SK-N-SH (cell line): Measurements from ENCODE around the gene EIF5B. TPM values are rescaled to one million over a fixed set of nuclear protein-coding genes. Genes with fewer than 3 reads are reported as not detected.

Experiments used
- CTCF ChIA-PET: fragments of 300-600, 350-600 bp; formaldehyde crosslinking; extraction: SDS; loops from one replicate; lab custom pipeline; 2021; lab: Yijun Ruan, JAX
- POLR2A ChIA-PET: fragments of 350-600 bp; sonication (Branson Sonifier 250); formaldehyde crosslinking; extraction: SDS; loops from one replicate; lab custom pipeline; 2020; ENCODE audit warnings: antibody characterized with exemption, inconsistent platforms; lab: Yijun Ruan, JAX
- DNase-seq: peaks from one replicate; pipeline ENCODE4 v3.0.0; 2012
- H2AFZ ChIP-seq: fragments of 200-600 bp; sonication (generic); 2 replicates; pipeline ENCODE4 v1.8.1; 2016; ENCODE audit warnings: antibody characterized with exemption, mild to moderate bottlenecking, low read depth
- H3F3A ChIP-seq: fragments of 200-600 bp; sonication (generic); replicated peaks from 2 replicates; pipeline ENCODE3; 2016; ENCODE audit warnings: antibody characterized with exemption, mild to moderate bottlenecking; ENCODE audit not compliant: insufficient read depth
- H3K27ac ChIP-seq, 2 experiments: fragments of 200-500 bp in 1 of 2; fragments of 200-600 bp in 1 of 2; sonication (Bioruptor generic) in 1 of 2; sonication (generic), shearing (Covaris generic) in 1 of 2; 2 replicates each; pipeline versions ENCODE4 v1.5.1 to v1.6.1; 2014 to 2016; ENCODE audit warnings: low read depth in 2 of 2, inconsistent platforms in 1 of 2, low read length in 1 of 2, mild to moderate bottlenecking in 1 of 2, mixed read lengths in 1 of 2
- H3K27me3 ChIP-seq: fragments of 200-600 bp; sonication (generic), shearing (Covaris generic); 2 replicates; pipeline ENCODE4 v1.6.1; 2016; ENCODE audit warnings: mixed run types; ENCODE audit not compliant: insufficient read depth
- H3K36me3 ChIP-seq, 2 experiments: fragments of 200-500 bp in 1 of 2; fragments of 200-600 bp in 1 of 2; sonication (Bioruptor generic) in 1 of 2; sonication (generic) in 1 of 2; replicated peaks in 1 of 2; 2 replicates each; pipeline versions ENCODE3 to v1.5.1; 2014 to 2016; ENCODE audit warnings: low read length in 1 of 2, mild to moderate bottlenecking in 1 of 2; ENCODE audit not compliant: insufficient read depth in 2 of 2, control insufficient read depth in 1 of 2
- H3K4me1 ChIP-seq, 2 experiments: fragments of 200-500 bp in 1 of 2; fragments of 200-600 bp in 1 of 2; sonication (Bioruptor generic) in 1 of 2; sonication (generic), shearing (Covaris generic) in 1 of 2; 2 replicates each; pipeline versions ENCODE4 v1.5.1 to v1.6.1; 2014 to 2016; ENCODE audit warnings: low read depth in 1 of 2, low read length in 1 of 2, mixed run types in 1 of 2; ENCODE audit not compliant: insufficient read depth in 2 of 2, control insufficient read depth in 1 of 2
- H3K4me2 ChIP-seq: fragments of 200-600 bp; sonication (generic), shearing (Covaris generic); 2 replicates; pipeline ENCODE4 v1.6.1; 2017; ENCODE audit warnings: mixed run types
- H3K4me3 ChIP-seq, 2 experiments: fragments of 200-500 bp in 1 of 2; fragments of 200-600 bp in 1 of 2; sonication (Bioruptor generic) in 1 of 2; sonication (generic), shearing (Covaris generic) in 1 of 2; 2 replicates each; pipeline versions ENCODE4 v1.5.1 to v1.8.1; 2014 to 2016; ENCODE audit warnings: low read depth in 2 of 2, inconsistent platforms in 1 of 2, low read length in 1 of 2, mild to moderate bottlenecking in 1 of 2, mixed read lengths in 1 of 2, moderate library complexity in 1 of 2
- H3K79me2 ChIP-seq: fragments of 200-600 bp; sonication (generic); 2 replicates; pipeline ENCODE4 v1.8.1; 2017; ENCODE audit warnings: mild to moderate bottlenecking; ENCODE audit not compliant: insufficient read depth
- H3K9ac ChIP-seq: fragments of 200-600 bp; sonication (generic); 2 replicates; pipeline ENCODE4 v1.6.1; 2017; ENCODE audit warnings: mixed run types
- H3K9me2 ChIP-seq: fragments of 200-600 bp; sonication (generic); 2 replicates; pipeline ENCODE4 v1.6.1; 2017; ENCODE audit warnings: mixed run types
- H3K9me3 ChIP-seq: fragments of 200-600 bp; sonication (generic); 2 replicates; pipeline ENCODE4 v1.6.1; 2017; ENCODE audit warnings: mixed run types, mild to moderate bottlenecking, moderate library complexity
- H4K20me1 ChIP-seq: fragments of 200-600 bp; sonication (generic); 2 replicates; pipeline ENCODE4 v1.6.1; 2017; ENCODE audit warnings: mild to moderate bottlenecking, mixed run types; ENCODE audit not compliant: insufficient read depth
- FOXJ3 ChIP-seq: sonication (generic); formaldehyde crosslinking; IDR thresholded peaks from 2 replicates; pipeline ENCODE4 v1.5.1; 2020; ENCODE audit warnings: mild to moderate bottlenecking, missing genetic modification reagents
- GATA2 ChIP-seq: sonication (generic); formaldehyde crosslinking; IDR thresholded peaks from 2 replicates; pipeline ENCODE4 v1.5.0; 2020; ENCODE audit warnings: mild to moderate bottlenecking, missing genetic modification reagents
- JUND ChIP-seq: IDR thresholded peaks from 2 replicates; pipeline ENCODE4 v1.4.0; 2012
- MEF2A ChIP-seq: IDR thresholded peaks from 2 replicates; pipeline ENCODE4 v1.4.0; 2012; ENCODE audit warnings: low read depth, borderline replicate concordance
- MXI1 ChIP-seq: IDR thresholded peaks from 2 replicates; pipeline ENCODE4 v1.6.1; 2012; ENCODE audit warnings: mild to moderate bottlenecking, low read depth, low read length, improper control_type of control experiment
- PBX3 ChIP-seq: IDR thresholded peaks from 2 replicates; pipeline ENCODE4; 2012
- POLR2AphosphoS5 ChIP-seq: IDR thresholded peaks from 2 replicates; pipeline ENCODE4 v1.6.1; 2012; ENCODE audit warnings: low read depth, low read length
- SMC3 ChIP-seq: IDR thresholded peaks from 2 replicates; pipeline ENCODE4 v1.6.1; 2012; ENCODE audit warnings: low read depth, low read length, improper control_type of control experiment
- TAF1 ChIP-seq: IDR thresholded peaks from 2 replicates; pipeline ENCODE4 v1.6.1; 2012; ENCODE audit warnings: low read depth, mild to moderate bottlenecking, low read length, moderate library complexity, borderline replicate concordance
- TEAD4 ChIP-seq: IDR thresholded peaks from 2 replicates; pipeline ENCODE4 v1.4.0; 2012; ENCODE audit warnings: mild to moderate bottlenecking, borderline replicate concordance; ENCODE audit not compliant: insufficient read depth
- USF2 ChIP-seq: fragments of 150-350 bp; IDR thresholded peaks from 2 replicates; pipeline ENCODE4 v1.6.1; 2017; ENCODE audit warnings: antibody characterized with exemption, low read length, low read depth, borderline replicate concordance
- WGBS: methylation state at CpG from one replicate; pipeline ENCODE4 v1.1.6; 2017; ENCODE audit warnings: low lambda C conversion rate; 5-methylcytosine and 5-hydroxymethylcytosine counted together
- polyA plus RNA-seq, 3 experiments: library from polyadenylated mRNA; depleted of rRNA; stranded (reverse); fragments of >200 nt; gene quantifications; 2 replicates each; pipeline ENCODE4 v1.2.3, GENCODE V29; 2012

The EIF5B gene
- polyA plus RNA-seq, 1 of the 3 experiments (the other 2 are of a cell fraction), result 9.8 TPM

- CTCF ChIA-PET, result interaction anchor here (0.6 to 4.1 kb wide), 31 partner anchors 10 to 1048 kb away, joined by 3 to 25 read pairs (median 4); partner anchors contain the start of genes LIPT1, MITD1, MRPL30 and REV1
- H3K9me2 ChIP-seq, result no peaks in the 10 kb centered on the region
- WGBS, result 0% methylated on average over 8 of the region's 8 CpGs
- peak overlapping the region; percentile 75; the same call in 1 of the 2 replicates for H3K9ac ChIP-seq
- H3K9me3 ChIP-seq, result no peaks in the 10 kb centered on the region
- H3K36me3 ChIP-seq, result peaks cover 9% of the 10 kb centered on the region in 2 experiments
- H3K4me1 ChIP-seq, result peaks cover 0 to 6% of the 10 kb centered on the region in 2 experiments; a peak in 2 of 4 replicates
- TF ChIP-seq GATA2 (CRISPR knock-in tag) (0 out of 2 replicates have a peak, but pooled peaks have one; percentile 7), POLR2AphosphoS5 (no peak)
- TF ChIP-seq, all 33 proteins: peak for 1
- peak overlapping the region; percentile 81 to 96 for H3K4me3 ChIP-seq
- H3F3A ChIP-seq, result peaks cover 15% of the 10 kb centered on the region
- H4K20me1 ChIP-seq, result peaks cover 23% of the 10 kb centered on the region
- POLR2A ChIA-PET, result interaction anchor here (1.2 to 2.2 kb wide), 5 partner anchors 63 to 195 kb away, joined by 3 to 8 read pairs (median 7); partner anchors contain the start of genes C2orf15, LIPT1, REV1 and TSGA10
- H3K4me2 ChIP-seq, result peak overlapping the region; percentile 98
- H3K27ac ChIP-seq, result peak overlapping the region; percentile 82 to 91
- DNase-seq, result no peak
- no peaks in the 10 kb centered on the region for H3K27me3 ChIP-seq
- H2AFZ ChIP-seq, result peak overlapping the region; percentile 99
- H3K79me2 ChIP-seq, result peaks cover 88% of the 10 kb centered on the region
Observed at GRCh38 chr2:99336804-99337112, 431 bp upstream of the EIF5B start.

- DNase-seq, result peak; percentile 18
- Histone ChIP-seq H3K4me2 (peak overlapping the region; percentile 98), H3F3A (peaks cover 10% of the 10 kb centered on the region), H3K79me2 (peaks cover 88% of the 10 kb centered on the region), H3K4me1 (peaks cover 0 to 6% of the 10 kb centered on the region in 2 experiments; a peak in 2 of 4 replicates), H3K27ac (peak overlapping the region; percentile 74 to 82), H3K9ac (peak overlapping the region; percentile 75), H3K4me3 (peak overlapping the region; percentile 81 to 96), H3K9me2 (no peaks in the 10 kb centered on the region), H3K9me3 (no peaks in the 10 kb centered on the region), H3K36me3 (no peaks in the 10 kb centered on the region), H2AFZ (peak overlapping the region; percentile 99), H3K27me3 (no peaks in the 10 kb centered on the region), H4K20me1 (peaks cover 30% of the 10 kb centered on the region)
- WGBS, result 2% methylated on average over 17 of the region's 17 CpGs
- ChIA-PET POLR2A (interaction anchor here (1.4 to 2.2 kb wide), 3 partner anchors 61 to 183 kb away, joined by 7 to 8 read pairs (median 7); partner anchors contain the start of genes LIPT1, REV1 and TSGA10), CTCF (interaction anchor here (0.7 to 4.1 kb wide), 11 partner anchors 10 to 152 kb away, joined by 3 to 24 read pairs (median 8); partner anchors contain the start of gene REV1)
- TF ChIP-seq MXI1, result peak; percentile 33; the same call in 1 of the 2 replicates
- no peak for TF ChIP-seq MEF2A
- TF ChIP-seq TAF1, result no peak
- no peak for TF ChIP-seq SMC3
- 0 out of 2 replicates have a peak, but pooled peaks have one; percentile 32 for TF ChIP-seq PBX3
- no peak for TF ChIP-seq POLR2AphosphoS5
- TF ChIP-seq JUND, result no peak
Observed at GRCh38 chr2:99338029-99338585, 918 bp downstream of the EIF5B start.

GRCh38 chr2:99340669-99341236 lies 3.6 kb downstream of the EIF5B start:
- Histone ChIP-seq H3K9me2 (no peaks in the 10 kb centered on the region), H3K9me3 (no peaks in the 10 kb centered on the region), H3K4me2 (no peak overlapping the region), H3K36me3 (no peaks in the 10 kb centered on the region), H3K9ac (no peak overlapping the region), H3K79me2 (peaks cover 88% of the 10 kb centered on the region), H3K4me3 (no peak overlapping the region), H2AFZ (no peak overlapping the region), H3K27me3 (no peaks in the 10 kb centered on the region), H3K4me1 (no peaks in the 10 kb centered on the region; a peak in 2 of 4 replicates), H3F3A (peaks cover 10% of the 10 kb centered on the region), H4K20me1 (peaks cover 49% of the 10 kb centered on the region), H3K27ac (no peak overlapping the region)
- ChIA-PET POLR2A (no interaction called here), CTCF (interaction anchor here (0.6 kb wide), 1 partner anchor 201 kb away, joined by 3 read pairs; no protein-coding TSS in a partner anchor)
- TF ChIP-seq FOXJ3 (CRISPR knock-in tag) (no peak), TEAD4 (no peak), PBX3 (no peak), USF2 (no peak)
- DNase-seq, result no peak
- WGBS, result 84% methylated on average over 8 of the region's 8 CpGs
